Activated effector memory CD4-positive, alpha-beta T cell treated with anti-CD3 and anti-CD28 coated beads, Interleukin-2, amount 50 U/mL, for 16 hours (primary cell): ENCODE results near the gene RBMX2.
"Not testable (repeated sequence)": the region's sequence is repeated elsewhere in the genome, so short reads cannot be mapped to it uniquely, and the experiment has no call there.

Experiments used
- DNase-seq: peaks from one replicate; pipeline ENCODE4 v3.0.0-alpha.2; 2020

The RBMX2 gene, protein sequence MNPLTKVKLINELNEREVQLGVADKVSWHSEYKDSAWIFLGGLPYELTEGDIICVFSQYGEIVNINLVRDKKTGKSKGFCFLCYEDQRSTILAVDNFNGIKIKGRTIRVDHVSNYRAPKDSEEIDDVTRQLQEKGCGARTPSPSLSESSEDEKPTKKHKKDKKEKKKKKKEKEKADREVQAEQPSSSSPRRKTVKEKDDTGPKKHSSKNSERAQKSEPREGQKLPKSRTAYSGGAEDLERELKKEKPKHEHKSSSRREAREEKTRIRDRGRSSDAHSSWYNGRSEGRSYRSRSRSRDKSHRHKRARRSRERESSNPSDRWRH

DNA sequence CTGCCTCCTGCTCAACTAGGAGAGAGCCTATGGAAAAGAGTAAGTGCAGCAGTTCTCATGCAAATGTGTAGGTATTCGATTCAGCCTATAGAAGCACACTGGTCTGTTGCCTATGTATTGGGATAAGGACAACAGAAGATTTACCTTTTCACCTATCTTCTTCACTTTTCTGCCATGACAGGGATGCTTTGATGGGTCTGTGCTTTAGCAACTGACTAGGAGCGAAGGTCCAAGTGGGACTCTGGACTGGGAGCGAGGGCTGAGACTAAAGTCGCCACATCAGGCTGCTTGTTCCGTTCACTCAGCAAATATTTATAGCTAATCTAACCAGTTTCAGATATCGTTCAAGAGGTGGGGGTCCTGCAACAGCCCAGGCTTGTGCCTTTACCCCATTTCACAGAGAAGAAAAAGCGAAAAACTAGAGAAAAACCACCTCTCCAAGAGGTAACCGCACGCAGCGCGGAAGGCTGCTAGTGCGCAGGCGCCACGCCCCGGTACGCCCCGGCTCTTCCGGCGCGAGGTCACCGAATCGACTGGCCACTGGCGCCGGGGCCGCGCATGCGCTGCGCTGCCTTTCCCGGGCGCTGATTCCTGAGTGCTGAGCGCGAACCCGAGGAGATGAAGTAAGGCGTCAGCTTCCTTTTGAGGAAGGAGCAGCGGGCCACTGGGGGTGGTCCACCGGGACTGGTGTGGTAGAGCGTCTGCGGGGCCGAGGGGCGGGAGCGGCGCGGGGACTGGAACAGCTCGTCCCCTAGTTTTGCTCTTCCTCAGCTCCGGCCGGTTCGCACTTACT is at the start of gene RBMX2:
TSS of gene RBMX2 (plus strand) at position 573 of the 793 bp plus-strand sequence. CDS start at position 619, 46 bp downstream.
- DNase-seq: peak; percentile 89

GRCh38 chrX:130352050-130352449 is 49.7 kb upstream of the RBMX2 start:
- DNase-seq: not testable (repeated sequence)

DNA sequence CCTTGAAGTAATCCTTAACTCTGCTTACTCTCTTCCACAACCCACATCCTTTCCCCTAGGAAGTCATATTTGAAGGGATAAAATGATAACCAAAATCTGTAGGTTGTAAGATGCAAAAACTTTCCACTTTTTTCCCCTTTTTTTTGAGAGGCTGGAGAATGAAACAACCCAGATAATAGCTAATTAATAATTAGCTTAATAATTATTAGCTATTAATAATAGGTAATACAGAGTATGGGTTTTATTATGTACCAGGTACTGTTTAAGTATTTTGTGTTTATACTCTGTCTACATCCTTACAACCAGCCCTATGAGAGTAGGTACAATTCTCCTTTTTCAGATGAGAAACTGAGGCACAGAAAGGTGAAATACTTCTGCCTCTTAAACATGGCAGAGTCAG is 25.7 kb upstream of the RBMX2 start:
- DNase-seq: no peak

- no peak for DNase-seq
These were observed 23.6 kb upstream of the RBMX2 start for GRCh38 chrX:130378024-130378669.

DNA sequence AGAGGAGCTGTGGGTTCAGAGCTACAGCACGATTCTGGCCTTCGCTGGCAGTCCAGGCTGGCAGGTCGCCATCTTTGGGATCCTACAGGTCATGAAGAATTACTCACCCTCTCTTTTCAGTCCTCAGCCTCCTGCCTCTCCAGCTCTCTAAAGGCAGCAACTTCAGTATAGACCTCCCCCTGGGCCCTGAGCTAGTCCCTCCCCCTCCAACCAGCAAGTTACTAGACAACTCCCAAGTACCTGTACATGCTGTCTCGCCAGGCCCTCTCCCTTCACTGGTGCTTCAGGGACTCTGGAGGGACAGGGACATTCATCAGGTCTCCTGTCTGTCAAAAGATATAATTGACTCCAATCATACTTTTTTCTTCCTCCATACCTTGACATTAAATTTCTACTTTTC is 16.3 kb upstream of the RBMX2 start, which contains the start of gene GPR119:
TSS of gene GPR119 (minus strand) at position 155 of the 400 bp plus-strand sequence. CDS start 227 bp downstream, outside the sequence.
- DNase-seq: no peak

GRCh38 chrX:130386408-130386808 is 15.4 kb upstream of the RBMX2 start:
- DNase-seq: no peak

DNA sequence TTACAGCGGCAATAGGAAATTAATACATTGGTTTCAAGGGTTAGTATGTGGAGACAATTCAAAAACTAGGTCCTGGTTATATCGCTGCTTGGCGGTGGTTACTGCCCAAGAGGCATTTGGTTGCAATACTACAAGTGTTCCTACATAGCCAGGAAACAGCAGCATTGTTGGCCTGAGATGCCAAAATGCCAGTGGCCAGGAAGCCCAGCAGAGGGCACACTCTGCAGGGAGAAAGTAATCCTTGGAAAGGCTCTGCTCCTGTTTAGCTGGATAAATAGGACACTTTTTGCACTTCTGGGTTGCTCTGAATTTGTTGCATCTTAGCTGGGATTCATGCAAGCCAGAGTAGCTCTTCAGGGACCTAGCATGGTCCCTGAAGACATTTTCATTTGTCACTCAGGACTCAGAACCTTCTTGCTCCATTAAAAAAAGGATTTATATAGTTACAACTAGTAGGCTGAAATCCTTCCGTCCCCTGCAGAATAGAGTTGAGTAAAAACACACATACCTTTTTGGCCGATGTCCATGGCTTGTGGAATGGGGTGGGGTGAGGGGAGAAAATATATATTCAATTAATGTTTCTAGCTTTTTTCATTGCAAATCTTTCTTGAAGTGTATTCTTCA is 8.2 kb upstream of the RBMX2 start:
- no peak for DNase-seq

DNA sequence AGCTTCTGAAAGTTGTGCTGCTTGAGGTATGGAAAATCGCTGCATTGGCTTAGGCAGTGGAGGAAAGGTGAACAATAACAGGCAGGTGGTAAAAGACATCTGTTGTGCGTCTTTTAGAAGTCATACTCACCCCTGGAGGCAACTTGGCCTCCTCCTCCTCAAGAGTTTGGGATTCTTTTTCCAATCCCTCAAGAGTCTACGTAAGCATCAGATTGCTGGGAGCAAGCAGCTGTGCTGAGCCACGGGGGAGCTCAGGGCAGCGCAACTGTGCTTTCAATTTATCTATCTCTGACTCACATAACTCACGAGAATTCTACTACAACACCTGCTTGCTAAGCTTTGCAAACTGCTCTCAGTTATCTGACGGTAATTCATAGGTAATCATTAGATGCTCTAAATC is 6.4 kb upstream of the RBMX2 start:
- no peak for DNase-seq

GRCh38 chrX:130402208-130402684 is 459 bp downstream of the RBMX2 start:
- no peak for DNase-seq

- DNase-seq: no peak
These were observed 11.6 kb downstream of the RBMX2 start for GRCh38 chrX:130413415-130413814.

DNA sequence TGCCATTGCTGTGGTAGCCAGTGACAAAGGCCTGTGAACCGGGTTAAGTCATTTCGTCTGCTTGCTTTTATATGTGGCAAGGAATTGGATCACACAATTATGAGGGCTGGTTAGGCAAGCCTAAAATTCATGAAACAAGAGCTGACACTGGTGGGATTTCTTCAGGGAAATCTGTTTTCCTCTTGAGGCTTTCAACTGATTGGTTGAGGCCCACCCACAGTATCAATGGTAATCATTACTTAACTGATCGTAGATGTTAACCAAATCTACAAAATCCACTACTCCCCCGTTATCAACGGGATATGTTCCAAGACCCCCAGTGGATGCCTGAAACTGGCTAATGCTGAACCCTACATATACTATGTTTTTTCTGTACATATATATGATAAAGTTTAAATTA is 13.0 kb downstream of the RBMX2 start:
- DNase-seq: no peak

GRCh38 chrX:130415201-130415600 is 13.4 kb downstream of the RBMX2 start:
- no peak for DNase-seq

GRCh38 chrX:130416785-130417184 is 15.0 kb downstream of the RBMX2 start:
- no peak for DNase-seq

GRCh38 chrX:130418066-130418465 is 16.3 kb downstream of the RBMX2 start:
- no peak for DNase-seq

GRCh38 chrX:130418740-130419139 is 17.0 kb downstream of the RBMX2 start:
- DNase-seq: no peak

DNA sequence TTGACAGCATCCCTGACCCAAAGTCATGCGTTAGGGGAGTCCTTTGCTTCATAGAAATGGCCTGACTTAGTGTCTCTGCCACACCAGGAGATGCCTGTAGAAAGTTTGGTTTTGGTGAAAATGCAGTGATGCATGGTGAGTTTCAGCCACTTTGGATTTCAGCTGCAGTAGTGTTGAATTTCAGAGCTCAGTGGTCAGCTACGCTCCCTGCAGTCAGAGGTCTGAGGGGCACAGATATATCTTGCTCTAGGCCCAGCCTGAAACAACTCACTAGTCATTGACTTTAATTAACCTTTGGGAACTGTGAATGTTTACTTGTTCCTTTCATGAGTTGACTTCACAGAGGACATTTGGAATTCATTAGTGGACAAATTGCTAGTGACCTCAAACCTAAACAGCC is 17.5 kb downstream of the RBMX2 start:
- no peak for DNase-seq

DNA sequence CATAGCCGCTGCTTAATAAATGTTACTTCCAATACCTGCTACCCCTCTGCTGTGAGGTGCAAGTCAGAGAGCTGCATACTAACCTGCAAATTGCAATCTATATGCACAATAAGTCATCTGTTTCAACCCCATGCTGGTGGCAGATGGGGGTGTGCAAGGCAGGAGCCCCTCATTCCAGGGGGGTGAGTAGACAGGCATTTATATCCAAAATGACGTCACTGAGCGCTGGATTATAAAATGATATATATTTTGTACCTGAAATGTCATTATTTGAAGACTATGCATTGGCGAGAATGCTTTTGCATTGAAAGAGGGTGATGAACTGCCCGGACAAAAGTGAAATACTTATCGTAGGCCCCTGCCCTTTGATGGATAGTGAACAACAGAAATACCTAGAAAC is 24.7 kb downstream of the RBMX2 start:
- no peak for DNase-seq

DNA sequence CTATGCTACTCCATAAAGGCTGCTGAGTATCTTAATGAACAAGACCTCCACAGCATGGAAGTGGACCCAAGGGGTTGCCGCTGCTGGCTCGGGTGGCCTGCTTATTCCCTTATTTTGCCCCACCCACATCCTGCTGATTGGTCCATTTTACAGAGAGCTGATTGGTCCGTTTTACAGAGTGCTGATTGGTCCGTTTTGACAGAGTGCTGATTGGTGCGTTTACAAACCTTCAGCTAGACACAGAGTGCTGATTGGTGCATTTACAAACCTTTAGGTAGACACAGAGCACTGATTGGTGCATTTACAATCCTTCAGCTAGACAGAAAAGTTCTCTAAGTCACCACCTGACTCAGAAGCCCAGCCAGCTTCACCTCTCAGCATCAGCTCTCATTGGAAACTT is 27.4 kb downstream of the RBMX2 start:
- DNase-seq: not testable (repeated sequence)

GRCh38 chrX:130435937-130436336 is 34.1 kb downstream of the RBMX2 start:
- no peak for DNase-seq

GRCh38 chrX:130437996-130438395 is 36.2 kb downstream of the RBMX2 start:
- not testable (repeated sequence) for DNase-seq

GRCh38 chrX:130443875-130444274 is 42.1 kb downstream of the RBMX2 start:
- DNase-seq: no peak

DNA sequence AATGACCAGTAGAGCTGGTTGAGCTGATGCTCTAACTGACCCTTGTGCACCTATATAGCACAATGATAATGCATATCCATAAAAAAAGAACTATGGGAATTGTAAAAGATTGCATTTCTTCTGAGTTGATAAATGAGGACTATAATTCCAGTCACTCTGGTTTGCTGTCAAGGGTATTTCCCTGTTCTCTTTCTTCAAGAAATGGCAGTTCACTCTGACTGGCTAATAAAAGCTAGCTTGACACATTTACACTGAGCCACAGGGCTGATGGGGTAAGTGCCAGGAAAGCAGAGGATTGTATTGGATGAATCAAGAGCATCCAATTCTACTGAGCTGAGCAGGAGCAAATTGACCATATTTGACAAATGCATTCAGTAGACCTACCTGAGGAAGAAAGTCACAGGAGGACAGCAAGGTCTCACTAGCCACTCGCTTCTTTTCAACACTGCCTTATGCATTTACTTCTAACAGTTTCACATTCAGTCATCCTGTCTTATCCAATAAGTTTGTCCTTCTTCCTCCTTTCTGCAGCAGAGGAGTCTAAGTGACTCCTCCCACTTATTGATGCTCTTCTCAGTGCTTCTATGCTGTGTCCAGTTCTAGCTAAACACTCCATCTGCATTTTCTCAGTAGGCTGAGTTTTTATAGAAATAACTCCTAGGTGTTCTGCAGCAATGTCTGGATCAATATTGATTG is 43.0 kb downstream of the RBMX2 start:
- no peak for DNase-seq
